NCI-H128 (cell line): ENCODE data around the gene DTNBP1.

Source experiments
- DNase-seq: peaks from one replicate; lab custom pipeline; 2025; ENCODE audit not compliant: unreplicated experiment; lab: John Stamatoyannopoulos, UW

Gene DTNBP1

DNA sequence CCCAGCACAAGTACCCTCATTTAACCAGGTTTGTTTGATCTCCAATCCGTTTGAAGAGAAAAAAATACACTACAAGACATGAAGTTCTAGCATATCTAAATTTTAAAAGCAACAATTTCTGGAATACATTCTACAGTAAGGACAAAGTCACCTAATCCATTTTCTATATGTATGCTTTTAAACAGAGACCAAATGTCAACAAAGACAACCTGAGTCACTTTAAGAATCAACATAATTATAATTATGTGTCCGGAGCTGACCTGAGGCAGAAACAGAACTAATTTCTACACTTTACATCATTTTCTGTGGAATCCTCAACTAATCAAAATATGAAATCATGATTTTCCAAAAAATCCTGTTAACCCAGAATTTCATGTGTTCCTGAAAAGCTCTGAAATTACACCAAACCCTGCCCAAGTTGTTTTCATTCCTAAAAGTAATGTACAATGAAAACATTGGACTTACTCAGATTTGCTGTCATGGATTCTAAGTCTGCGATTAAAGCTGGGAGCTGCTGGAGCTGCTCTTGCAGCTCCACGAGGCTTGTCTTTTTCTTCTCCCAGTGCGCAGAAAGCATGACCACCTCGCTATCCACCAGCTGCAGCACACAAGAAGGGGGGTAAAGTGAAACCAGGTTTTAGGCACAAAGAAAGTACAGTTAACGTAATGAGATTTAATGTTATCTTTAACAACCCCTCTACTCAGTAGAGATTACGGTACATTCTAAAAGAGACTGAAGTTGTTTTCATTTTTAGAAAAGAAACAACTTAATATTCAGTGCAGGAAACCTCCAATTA lies 35.8 kb downstream of the DTNBP1 start:
- no peak for DNase-seq

DNA sequence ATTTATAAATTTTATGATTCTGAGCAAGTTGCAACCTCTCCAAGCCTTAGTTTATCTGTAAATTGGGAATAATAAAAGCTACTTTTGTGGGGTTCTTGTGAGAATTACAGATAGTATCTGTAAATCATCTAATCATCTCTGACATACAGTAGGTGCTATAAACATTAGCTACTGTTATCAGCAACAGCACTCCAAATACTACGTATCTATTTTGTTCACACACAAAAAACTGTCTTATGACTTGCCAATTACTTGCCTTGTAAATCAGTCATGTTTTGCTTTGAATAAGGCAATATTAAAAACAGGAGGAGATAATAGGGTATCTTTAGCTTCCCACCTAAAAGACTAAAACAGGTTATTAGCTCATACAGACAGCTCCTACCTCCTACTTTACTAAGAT lies 36.7 kb downstream of the DTNBP1 start:
- no peak for DNase-seq

- peak; percentile 11 for DNase-seq
These were observed 39.3 kb downstream of the DTNBP1 start for GRCh38 chr6:15623276-15624116.

DNA sequence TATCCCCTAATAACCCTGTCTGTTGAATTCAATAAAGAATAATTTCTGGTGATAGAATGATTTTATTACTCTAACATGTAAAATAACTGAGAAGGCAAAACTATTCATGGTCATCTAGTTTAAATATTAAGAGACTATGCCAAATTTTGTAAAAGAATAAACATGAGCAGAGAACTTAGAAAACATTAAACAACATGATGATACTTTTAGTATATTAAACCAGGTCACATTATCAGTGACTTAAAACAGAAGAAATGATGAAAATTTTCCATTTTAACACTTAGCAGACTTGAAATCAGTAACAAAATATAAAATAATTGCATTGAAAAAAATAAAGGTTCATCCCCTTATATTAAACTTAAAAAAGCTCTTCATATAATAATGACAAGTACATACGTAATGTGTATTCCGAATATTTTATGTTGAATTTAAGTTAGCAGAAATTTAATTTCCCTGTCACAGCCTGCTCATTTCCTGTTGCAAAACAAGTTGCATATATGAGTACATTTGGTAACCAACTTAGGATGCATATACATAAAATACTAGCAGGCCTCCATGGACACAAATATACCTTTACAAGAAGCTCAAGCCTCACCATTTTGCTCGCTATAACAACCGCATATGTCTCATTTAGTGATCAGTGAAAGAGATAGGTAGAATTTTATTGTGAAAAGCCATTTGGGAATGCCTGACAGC lies 40.6 kb downstream of the DTNBP1 start:
- no peak for DNase-seq

DNA sequence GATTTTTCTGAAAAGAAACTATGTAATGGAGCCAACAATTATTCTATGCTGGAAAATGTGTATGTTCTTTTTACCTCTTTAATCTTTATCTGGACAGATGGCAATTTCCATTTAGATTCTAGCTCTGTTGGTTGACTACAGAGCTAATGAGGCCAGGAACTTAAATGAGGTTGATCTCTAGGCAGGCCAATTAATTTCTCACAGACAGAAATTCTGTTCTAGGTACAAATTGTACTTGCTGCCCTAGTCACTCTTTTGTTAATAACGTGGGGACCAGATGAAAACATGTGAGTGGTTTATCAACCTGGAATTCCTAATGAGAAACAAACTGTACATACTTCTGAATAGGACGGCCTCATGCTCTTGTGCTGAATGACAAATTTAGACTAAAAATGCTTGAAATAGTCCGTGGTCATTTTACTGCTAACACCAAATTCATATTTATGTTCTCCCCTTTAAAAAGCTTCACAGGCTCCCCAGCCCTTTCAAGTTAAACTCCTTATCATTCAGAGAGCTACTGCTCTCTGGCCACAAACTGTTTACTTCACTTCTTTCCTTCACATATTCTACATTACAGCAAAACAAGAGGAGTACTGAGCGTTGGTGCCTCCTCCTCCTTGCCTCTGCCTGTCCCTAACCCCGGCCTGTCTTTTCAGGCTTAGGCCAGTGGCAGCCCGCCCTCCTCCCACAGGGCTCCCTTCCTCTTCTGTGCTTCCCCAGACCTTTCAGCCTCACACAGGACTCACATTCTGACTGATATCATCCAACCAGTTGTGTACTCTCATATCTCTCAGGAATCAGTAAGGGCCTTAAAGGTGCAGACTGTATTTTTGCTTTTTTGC lies 41.4 kb downstream of the DTNBP1 start:
- no peak for DNase-seq

- DNase-seq: peak; percentile 2
These were observed 42.2 kb downstream of the DTNBP1 start for GRCh38 chr6:15620611-15621010.

DNA sequence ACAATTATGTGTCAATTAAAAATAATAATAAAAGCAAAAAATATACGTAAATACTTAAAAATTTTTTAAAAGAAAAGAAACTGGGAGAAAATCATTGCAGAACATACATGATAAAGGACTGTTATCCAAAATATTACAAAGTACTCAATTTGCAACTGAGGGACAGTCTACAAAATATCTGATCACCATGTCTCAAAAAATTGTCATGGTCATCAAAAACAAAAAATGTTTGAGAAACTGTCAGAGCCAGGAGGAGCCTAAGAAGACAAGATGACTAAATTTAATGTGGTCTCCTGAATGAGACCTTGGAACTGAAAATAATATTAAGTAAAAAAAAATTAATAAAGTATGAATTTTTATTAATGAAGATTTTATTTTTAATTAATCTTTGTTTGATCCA lies 43.5 kb downstream of the DTNBP1 start:
- no peak for DNase-seq

- DNase-seq: no peak
These were observed 44.1 kb downstream of the DTNBP1 start for GRCh38 chr6:15618685-15619084.

DNA sequence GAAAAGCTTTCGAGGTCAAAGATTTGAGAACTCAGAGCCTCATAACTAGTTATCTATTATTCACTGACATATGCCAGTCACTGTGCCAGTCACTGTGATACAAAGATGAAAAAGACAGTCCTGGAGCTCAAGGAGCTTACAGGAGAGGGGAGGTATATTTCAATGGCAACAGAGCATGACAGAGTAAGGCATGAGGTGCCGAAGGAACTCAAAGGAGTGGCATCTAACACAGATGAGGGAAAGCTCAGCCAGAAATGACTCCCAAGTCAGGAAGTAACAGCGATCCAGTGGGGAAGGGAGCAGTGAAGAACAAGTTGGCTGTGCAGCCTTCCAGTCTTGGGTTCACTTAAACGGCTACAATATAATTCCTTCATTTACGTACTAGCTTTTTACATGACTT lies 46.6 kb downstream of the DTNBP1 start:
- DNase-seq: no peak

GRCh38 chr6:15615802-15616201 lies 47.0 kb downstream of the DTNBP1 start:
- no peak for DNase-seq

DNA sequence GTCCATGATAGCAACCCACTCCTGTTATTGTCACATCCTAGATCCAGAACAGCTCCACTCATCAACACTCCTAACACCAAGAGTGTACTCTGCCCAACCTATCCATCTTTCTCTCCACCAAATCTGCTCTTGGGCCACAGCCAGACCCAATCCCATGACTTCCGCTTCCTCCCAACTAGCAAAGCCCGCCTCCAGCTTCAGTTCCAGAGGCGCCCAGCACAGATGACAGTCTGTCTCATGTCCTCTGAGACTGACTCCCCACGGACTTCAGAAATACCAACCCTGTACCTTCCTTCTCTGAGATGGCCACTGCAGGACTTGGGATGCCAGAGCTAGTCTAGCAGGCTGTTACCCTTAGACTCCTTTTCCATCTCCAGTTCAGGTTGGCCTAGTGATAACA lies 48.6 kb downstream of the DTNBP1 start:
- DNase-seq: no peak

DNA sequence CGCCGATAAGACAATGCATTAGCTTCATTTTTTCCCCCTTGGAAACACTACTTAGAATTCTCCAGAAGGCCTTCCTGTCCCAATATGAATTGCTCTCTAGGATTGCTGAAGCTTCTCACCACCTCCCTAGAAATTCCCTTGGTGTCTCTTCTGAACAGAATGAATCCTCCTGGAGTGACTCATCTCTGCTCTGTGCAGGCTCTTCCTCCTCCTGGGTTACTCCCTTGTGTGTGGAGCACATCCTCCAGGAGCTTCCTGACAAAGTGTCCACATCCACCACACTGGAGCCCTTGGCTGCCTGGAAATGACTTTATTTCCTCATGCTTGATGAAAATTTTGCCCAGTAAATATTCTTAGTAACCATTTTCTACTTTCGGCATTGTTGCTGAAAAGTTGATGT lies 54.4 kb downstream of the DTNBP1 start:
- DNase-seq: no peak

DNA sequence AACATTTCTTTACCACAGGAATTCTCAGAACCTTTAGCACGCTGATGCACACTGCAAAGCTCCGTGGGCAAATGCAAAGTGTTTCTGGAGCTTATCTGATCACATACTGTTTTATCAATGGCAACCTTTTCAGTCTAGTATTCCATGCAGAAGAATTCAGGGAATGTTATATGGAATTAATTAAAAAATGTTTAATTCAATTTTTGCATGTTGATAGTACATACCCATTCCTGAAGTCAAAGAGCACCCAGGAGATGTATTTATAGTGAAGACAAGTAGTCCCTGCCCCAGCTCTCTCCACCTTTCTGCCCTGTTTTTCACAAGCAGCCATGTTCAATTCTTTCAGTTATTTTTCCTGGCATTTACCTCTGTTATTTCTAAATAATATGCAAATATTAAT lies 55.2 kb downstream of the DTNBP1 start:
- no peak for DNase-seq

GRCh38 chr6:15606347-15606746 lies 56.5 kb downstream of the DTNBP1 start:
- DNase-seq: no peak

- DNase-seq: no peak
These were observed 58.0 kb downstream of the DTNBP1 start for GRCh38 chr6:15604843-15605242.

- DNase-seq: no peak
These were observed 60.7 kb downstream of the DTNBP1 start for GRCh38 chr6:15602154-15602553.

GRCh38 chr6:15598273-15598798 lies 64.5 kb downstream of the DTNBP1 start:
- DNase-seq: no peak

DNA sequence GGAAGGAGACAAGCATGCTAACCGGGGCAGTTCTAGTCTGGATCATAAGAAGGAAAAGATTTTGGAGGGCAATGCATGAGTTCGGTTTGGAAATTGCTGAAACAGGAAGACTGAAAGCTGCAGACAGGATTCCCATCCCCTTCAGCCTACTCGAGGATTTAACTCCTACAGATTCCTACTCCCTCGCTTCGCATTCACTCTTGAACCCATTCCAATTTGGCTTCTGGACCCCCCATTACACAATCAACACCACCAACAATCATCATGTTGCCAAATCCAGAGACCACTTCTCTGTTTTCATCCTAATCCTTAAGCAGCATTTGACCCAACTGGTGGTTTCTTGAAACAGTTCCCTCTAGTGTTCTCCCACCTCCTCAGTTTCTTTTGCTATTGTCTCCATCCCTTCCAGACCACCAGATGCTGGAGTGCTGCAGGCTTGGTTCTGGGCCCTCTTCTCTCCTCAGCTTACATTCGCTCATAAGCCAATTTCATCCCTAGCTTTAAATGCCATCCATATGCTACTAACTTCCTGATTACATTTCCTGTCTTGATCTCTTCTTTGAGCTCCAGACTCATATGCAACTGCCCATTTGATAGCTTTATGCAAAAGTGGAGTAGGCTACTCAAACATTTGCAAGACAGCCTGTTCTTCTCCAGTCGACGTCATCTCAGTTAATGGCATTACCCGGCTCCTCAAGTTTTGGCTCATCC lies 66.5 kb downstream of the DTNBP1 start:
- no peak for DNase-seq

- DNase-seq: no peak
These were observed 67.2 kb downstream of the DTNBP1 start for GRCh38 chr6:15595461-15596173.
